Right lobe of liver (tissue), 6 donors: ENCODE measurements around the gene EPS8L3. TPM values are rescaled to one million over a fixed set of nuclear protein-coding genes. Genes with fewer than 3 reads are reported as not detected.
A peak's percentile ranks its signal among the peaks of the same experiment; 100 is the strongest.

ENCODE experiments used
- ATAC-seq, 4 donors: fragments of 200-7000 bp; cut with Tn5 transposase; one replicate each; pipeline ENCODE4 v1.9.1; 2020; ENCODE audit warnings: mild to moderate bottlenecking in 4 of 4, moderate library complexity in 4 of 4
- DNase-seq, 3 donors: peaks; one replicate each; pipeline ENCODE4 v3.0.0-alpha.2; 2020
- H3K27ac ChIP-seq, 3 donors: fragments of 200-600 bp; one replicate each; pipeline ENCODE4 v1.8.0; 2022
- H3K27me3 ChIP-seq, 2 donors: fragments of 200-600 bp; one replicate each; pipeline ENCODE4 v1.8.0; 2022
- H3K36me3 ChIP-seq, 4 donors: fragments of 200-600 bp; sonication (generic) in 1 of 4; one replicate each; pipeline versions ENCODE4 v1.5.1 to v1.8.0; 2017 to 2022; ENCODE audit warnings: control low read depth in 1 of 4
- H3K4me1 ChIP-seq, 4 donors: fragments of 200-600 bp; sonication (generic) in 1 of 4; one replicate each; pipeline versions ENCODE4 v1.5.1 to v1.8.0; 2017 to 2022; ENCODE audit warnings: control low read depth in 1 of 4
- H3K4me3 ChIP-seq, 3 donors: fragments of 200-600 bp; one replicate each; pipeline ENCODE4 v1.8.0; 2022
- H3K9me3 ChIP-seq, 4 donors: fragments of 200-600 bp; sonication (generic) in 1 of 4; one replicate each; pipeline versions ENCODE4 v1.5.1 to v1.8.0; 2017 to 2022; ENCODE audit warnings: control low read depth in 1 of 4
- POLR2A ChIP-seq: fragments of 450-650 bp; IDR thresholded peaks from one replicate; pipeline ENCODE4 v1.6.1; 2017; ENCODE audit warnings: antibody characterized with exemption, mild to moderate bottlenecking
- WGBS: methylation state at CpG from one replicate; pipeline ENCODE4 v1.1.6; 2018; ENCODE audit warnings: low coverage, low lambda C conversion rate; ENCODE audit not compliant: insufficient coverage; ENCODE audit errors: missing lambda C conversion rate; 5-methylcytosine and 5-hydroxymethylcytosine counted together
- intact Hi-C, 2 donors: fragments of 100-400 bp; cut with DNase I; formaldehyde crosslinking; loops; one replicate each; pipeline versions ENCODE4 v1.11.2 to v1.14.1; 2022
- long read RNA-seq: library from polyadenylated mRNA; unstranded; transcript quantifications from one replicate; pipeline ENCODE4 v2.0.0, GENCODE V29; 2019
- total RNA-seq, 6 experiments: library from RNA; depleted of rRNA in 2 of 6; stranded (reverse); fragments of >200 nt in 2 of 6; fragmentation: NEBNext Ultra II Directional in 3 of 6; extraction: Animal tissue kit (Norgen Biotek cat#: 25700) in 3 of 6; gene quantifications; one replicate each; pipeline versions ENCODE4 v1.1.0 to v1.2.4, GENCODE V29; 2016 to 2023
- TF ChIP-seq, protein P1 (sequence below), 4 donors: fragments of 200-600 bp in 3 of 4; fragments of 450-650 bp in 1 of 4; IDR thresholded peaks; one replicate each; pipeline versions ENCODE4 v1.5.1 to v1.8.0; 2016 to 2022; ENCODE audit warnings: antibody characterized with exemption in 4 of 4, mild to moderate bottlenecking in 2 of 4
- donor health status: DM: no; HTN: yes; CAD: no.
- donor health status: DM: no; HTN: no; CAD: no.
- donor health status: DM: no; HTN: no; CAD: no.
- donor health status: DM: no; HTN: yes; CAD: no.
- donor health status: DM: no; HTN: yes; CAD: no.

The EPS8L3 gene, protein sequence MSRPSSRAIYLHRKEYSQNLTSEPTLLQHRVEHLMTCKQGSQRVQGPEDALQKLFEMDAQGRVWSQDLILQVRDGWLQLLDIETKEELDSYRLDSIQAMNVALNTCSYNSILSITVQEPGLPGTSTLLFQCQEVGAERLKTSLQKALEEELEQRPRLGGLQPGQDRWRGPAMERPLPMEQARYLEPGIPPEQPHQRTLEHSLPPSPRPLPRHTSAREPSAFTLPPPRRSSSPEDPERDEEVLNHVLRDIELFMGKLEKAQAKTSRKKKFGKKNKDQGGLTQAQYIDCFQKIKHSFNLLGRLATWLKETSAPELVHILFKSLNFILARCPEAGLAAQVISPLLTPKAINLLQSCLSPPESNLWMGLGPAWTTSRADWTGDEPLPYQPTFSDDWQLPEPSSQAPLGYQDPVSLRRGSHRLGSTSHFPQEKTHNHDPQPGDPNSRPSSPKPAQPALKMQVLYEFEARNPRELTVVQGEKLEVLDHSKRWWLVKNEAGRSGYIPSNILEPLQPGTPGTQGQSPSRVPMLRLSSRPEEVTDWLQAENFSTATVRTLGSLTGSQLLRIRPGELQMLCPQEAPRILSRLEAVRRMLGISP
- 1 to 10 TPM in 3 of 6 experiments, not detected in 3; 3.2 to 4.7 (median 3.3) TPM for total RNA-seq
- long read RNA-seq, result 0 reads

DNA sequence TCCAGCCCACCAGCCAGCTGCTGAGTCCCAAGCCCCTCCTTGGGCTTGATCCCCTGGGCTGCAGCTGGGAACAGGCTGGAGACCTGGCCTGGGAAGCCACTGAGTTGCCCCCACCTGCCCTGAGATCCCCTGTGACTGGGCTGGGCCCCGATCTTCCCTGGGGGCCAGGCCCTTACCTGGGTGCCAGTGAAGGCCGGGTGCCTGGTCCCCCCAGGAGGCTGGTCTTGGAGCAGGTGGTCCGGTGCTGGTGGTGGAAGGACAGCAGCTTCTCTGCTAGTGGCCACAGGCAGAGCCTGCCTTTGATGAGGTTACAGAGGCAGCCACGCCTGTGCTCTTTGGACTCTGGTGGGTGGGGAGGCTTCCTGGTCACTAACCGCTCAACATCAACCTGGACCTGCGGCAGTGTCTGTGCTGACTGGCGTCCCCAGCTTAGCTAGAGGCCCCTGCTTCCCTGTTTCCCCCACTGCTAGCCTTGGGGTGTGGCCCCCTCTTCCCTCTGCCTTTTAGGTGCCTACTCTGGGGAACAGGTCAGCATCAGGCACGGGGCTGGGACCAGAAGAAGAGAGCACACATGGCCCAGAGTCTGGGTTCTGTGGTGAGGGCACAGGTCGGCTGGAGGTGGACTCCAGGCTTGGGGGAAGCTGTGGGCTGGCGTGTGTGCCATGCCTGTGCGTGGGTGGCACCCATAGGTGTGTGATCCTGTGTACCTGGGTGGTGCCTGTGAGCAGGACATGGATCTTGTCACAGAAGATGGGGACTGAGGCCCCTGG, at the start of gene EPS8L3:
TSS of gene EPS8L3 (minus strand) at position 278 of the 770 bp plus-strand sequence. CDS start 2,174 bp downstream, outside the sequence.
- H3K4me3 ChIP-seq, result no peak within 1 kb of the TSS
- H3K4me1 ChIP-seq, result no peaks in the 10 kb centered on the region
- no peaks in the 10 kb centered on the region for H3K27me3 ChIP-seq
- no peaks in the 10 kb centered on the region for H3K36me3 ChIP-seq
- no peak within 1 kb of the TSS for H3K27ac ChIP-seq
- ATAC-seq, result peak; percentile 40 to 93 (median 62)
- 67% methylated on average over 6 of the region's 11 CpGs for WGBS
- no peak for TF ChIP-seq POLR2A
- TF ChIP-seq, protein P1, sequence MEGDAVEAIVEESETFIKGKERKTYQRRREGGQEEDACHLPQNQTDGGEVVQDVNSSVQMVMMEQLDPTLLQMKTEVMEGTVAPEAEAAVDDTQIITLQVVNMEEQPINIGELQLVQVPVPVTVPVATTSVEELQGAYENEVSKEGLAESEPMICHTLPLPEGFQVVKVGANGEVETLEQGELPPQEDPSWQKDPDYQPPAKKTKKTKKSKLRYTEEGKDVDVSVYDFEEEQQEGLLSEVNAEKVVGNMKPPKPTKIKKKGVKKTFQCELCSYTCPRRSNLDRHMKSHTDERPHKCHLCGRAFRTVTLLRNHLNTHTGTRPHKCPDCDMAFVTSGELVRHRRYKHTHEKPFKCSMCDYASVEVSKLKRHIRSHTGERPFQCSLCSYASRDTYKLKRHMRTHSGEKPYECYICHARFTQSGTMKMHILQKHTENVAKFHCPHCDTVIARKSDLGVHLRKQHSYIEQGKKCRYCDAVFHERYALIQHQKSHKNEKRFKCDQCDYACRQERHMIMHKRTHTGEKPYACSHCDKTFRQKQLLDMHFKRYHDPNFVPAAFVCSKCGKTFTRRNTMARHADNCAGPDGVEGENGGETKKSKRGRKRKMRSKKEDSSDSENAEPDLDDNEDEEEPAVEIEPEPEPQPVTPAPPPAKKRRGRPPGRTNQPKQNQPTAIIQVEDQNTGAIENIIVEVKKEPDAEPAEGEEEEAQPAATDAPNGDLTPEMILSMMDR (IDR thresholded peaks at IDR 0.05), result no peak
- DNase-seq, result peak; percentile 44 to 71 (median 56)
- H3K9me3 ChIP-seq, result no peaks in the 10 kb centered on the region
- intact Hi-C loops, result loop anchor here in 1 of 2 donors (10.0 kb wide), 1 partner anchor 219 kb away; the partner anchor contains the start of gene GNAI3

DNA sequence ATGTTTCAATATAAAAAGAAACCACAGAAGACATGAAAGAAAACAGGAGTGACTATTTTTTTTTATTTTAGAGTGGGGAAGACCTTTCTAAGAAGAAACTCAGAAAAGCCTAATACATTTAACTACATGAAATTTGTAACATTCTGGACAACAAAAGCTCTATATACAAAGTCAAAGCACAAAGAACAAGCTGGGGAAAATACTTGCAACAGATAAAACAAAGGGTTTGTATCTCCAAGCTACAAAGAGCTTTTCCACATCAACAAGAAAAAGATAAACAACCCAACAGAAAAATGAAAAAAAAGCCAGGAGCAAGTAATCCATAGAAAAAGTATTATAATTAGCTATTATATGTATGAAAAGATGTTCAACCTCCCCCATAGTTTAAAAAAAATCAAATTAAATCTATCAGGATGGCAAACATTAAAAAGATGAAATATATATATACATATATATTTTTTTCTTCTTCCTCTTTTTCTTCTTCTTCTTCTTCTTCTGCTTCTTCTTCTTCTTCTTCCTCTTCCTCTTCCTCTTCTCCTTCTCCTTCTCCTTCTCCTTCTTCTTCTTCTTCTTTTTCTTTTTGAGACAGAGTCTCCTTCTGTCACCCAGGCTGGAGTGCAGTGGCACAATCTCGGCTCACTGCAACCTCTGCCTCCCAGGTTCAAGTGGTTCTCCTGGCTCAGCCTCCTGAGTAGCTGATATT, 49.1 kb upstream of the EPS8L3 start:
- H3K9me3 ChIP-seq, result peaks cover 0 to 4% (median 0%) of the 10 kb centered on the region in 4 donors
- H3K27ac ChIP-seq, result no peak overlapping the region
- WGBS, result 57% methylated on average over 1 of the region's 1 CpG
- TF ChIP-seq, protein P1 (IDR thresholded peaks at IDR 0.05), result no peak
- no peak for TF ChIP-seq POLR2A
- H3K27me3 ChIP-seq, result no peaks in the 10 kb centered on the region
- ATAC-seq (no peak), DNase-seq (no peak)
- H3K4me1 ChIP-seq, result no peaks in the 10 kb centered on the region
- H3K36me3 ChIP-seq, result no peaks in the 10 kb centered on the region
- H3K4me3 ChIP-seq, result no peak overlapping the region
- intact Hi-C loops, result no loop called here

DNA sequence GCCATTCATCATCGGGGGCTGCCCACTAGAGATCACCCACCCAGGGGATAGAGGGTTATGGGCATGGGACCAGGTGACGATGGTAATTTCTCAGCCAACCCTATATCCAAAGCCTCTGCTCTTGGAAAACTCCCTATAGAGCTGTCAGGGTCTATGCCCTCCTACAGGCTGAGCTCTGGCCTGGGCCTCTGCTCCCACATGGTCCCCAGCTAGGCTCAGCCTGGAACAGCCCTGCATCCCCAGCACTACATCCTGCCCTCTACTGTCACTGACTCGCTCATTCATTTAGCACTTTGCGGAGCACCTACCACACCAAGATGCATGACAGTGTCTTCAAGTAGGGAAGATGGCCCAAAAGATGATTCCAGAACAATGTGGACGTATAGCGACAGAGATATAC, 45.0 kb upstream of the EPS8L3 start:
- H3K4me3 ChIP-seq, result no peak overlapping the region
- no peaks in the 10 kb centered on the region for H3K9me3 ChIP-seq
- no peaks in the 10 kb centered on the region for H3K4me1 ChIP-seq
- ATAC-seq (peak in 1 of 4 donors; percentile 30), DNase-seq (peak in 1 of 3 donors; percentile 28)
- no peak overlapping the region for H3K27ac ChIP-seq
- H3K27me3 ChIP-seq, result no peaks in the 10 kb centered on the region
- intact Hi-C loops, result no loop called here
- WGBS, result no CpG with 5 or more reads among the region's 6 CpGs
- no peaks in the 10 kb centered on the region for H3K36me3 ChIP-seq
- TF ChIP-seq POLR2A, result no peak
- TF ChIP-seq, protein P1 (IDR thresholded peaks at IDR 0.05), result no peak
